HG03175 (cell line): ENCODE data around the gene KCNMB4.
"Not testable (repeated sequence)": the region's sequence is repeated elsewhere in the genome, so short reads cannot be mapped to it uniquely, and the experiment has no call there.

Experiments used
- ATAC-seq: cut with Tn5 transposase; IDR thresholded peaks from one replicate; pipeline ENCODE4 v1.9.1; 2021; ENCODE audit warnings: mild to moderate bottlenecking, moderate library complexity; ENCODE audit not compliant: unreplicated experiment

Gene KCNMB4

DNA sequence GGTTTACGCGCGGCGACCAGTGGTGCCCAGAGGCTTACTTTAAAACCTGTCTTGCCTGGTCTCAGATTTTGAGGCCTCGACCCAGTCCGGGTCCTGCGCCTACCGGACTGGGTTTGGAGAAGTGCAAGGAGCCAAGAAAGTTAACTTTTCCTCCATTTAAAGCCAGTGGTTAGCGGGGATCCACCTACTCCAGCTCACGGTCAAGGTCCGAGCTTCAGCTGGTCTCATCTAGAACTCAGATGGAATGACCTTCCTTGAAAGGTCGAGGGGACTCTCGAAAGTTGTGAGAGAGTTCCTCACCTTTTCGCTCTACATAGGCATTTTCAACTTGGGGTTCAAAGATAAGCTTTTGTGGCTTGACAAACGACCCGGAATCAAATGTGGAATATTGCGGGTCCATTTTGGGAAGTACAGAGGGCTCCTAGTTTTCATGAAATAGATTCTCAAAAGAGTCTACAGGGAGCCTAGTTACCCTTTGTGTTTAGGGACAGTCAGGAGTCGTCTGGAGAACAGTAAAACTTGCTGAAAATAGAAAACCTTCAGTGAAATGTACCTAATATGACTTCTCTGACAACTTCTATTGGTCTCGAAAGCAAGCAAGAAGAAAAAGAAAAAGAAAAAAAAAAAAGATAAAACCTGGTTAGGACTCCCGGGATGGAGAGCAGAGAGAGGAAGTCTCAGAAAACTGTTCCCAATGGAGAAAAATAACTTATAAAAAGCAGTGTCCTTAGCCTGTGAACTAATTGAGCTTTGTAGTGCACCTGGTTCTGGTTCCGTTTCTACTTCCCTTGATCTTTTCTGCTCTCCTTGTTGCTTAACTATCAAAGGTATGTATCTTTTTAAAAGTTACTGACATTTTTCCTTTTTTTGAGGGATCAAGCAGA is 1.4 kb downstream of the KCNMB4 start:
- no peak for ATAC-seq

DNA sequence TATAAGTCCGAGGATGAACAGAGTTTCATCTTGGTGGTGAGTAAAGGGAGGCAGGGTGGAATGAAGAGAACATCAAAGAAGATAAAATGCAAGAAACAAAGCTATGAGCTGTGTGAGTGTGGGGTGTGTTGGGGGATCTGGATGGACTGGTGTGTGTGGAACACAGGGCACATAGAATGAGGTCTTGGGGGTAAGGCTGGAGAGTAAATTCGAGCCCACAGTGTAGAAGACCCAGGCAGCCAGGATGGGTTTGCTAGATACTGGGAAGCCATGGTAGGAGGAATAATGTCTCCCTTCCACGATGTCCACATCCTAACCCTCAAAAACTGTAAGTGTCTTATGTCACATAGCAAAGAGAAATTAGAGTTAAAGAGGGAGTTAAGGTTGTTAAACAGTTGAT is 6.8 kb downstream of the KCNMB4 start:
- no peak for ATAC-seq

DNA sequence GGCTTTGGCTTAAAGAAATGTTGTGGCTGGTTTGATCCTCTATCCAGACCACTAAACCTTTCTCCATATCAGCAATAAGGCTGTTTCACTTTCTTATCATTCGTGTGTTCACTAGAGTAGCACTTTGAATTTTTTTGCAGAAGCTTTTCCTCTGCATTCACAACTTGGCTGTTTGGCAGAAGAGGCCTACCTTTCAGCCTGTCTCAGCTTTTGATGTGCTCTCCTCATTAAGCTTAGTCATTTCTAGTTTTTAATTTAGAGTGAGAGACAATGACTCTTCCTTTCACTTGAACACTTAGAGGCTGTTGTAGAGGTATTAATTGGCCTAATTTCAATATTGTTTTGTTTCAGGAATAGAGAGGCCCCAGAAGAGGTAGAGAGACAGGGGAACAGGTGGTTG is 13.8 kb downstream of the KCNMB4 start:
- ATAC-seq = no peak

DNA sequence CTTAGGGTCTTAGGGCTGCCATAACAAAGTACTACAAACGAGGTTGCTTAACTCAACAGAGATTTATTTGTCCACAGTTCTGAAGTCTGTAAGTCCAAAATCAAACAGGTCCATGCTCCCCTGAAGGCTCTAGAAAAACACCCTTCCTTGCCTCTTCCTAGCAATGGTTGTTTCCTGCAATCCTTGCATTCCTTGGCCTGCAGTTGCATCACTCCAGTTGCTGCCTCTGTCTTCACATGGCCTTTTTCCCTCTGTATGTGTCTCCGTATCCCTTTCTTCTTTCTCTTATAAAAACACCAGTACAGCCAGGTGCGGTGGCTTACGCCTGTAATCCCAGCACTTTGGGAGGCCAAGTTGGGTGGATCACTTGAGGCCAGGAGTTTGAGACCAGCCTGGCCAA is 17.4 kb downstream of the KCNMB4 start:
- no peak for ATAC-seq

GRCh38 chr12:70383886-70384285 is 17.8 kb downstream of the KCNMB4 start:
- ATAC-seq = no peak

DNA sequence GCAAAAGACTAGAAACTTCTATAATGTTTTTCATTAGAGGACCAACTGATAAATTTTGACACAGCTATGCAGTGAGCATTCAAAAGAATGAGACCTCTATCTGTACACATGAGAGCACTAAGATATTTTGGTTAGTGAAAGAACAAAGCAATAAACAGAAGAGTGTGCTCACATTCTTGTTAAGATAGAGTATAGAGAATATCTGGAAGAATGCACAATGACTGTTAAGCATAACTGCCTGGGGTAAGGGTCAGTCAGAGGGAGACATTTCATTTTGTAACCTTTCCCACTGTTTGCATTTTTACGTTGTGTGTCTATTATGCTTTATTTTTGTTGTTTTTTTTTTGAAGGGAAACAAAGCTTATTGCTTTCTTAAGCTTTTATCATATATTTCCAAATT is 20.7 kb downstream of the KCNMB4 start:
- no peak for ATAC-seq

GRCh38 chr12:70389678-70390077 is 23.6 kb downstream of the KCNMB4 start:
- no peak for ATAC-seq

GRCh38 chr12:70392631-70393030 is 26.5 kb downstream of the KCNMB4 start:
- ATAC-seq = not testable (repeated sequence)

DNA sequence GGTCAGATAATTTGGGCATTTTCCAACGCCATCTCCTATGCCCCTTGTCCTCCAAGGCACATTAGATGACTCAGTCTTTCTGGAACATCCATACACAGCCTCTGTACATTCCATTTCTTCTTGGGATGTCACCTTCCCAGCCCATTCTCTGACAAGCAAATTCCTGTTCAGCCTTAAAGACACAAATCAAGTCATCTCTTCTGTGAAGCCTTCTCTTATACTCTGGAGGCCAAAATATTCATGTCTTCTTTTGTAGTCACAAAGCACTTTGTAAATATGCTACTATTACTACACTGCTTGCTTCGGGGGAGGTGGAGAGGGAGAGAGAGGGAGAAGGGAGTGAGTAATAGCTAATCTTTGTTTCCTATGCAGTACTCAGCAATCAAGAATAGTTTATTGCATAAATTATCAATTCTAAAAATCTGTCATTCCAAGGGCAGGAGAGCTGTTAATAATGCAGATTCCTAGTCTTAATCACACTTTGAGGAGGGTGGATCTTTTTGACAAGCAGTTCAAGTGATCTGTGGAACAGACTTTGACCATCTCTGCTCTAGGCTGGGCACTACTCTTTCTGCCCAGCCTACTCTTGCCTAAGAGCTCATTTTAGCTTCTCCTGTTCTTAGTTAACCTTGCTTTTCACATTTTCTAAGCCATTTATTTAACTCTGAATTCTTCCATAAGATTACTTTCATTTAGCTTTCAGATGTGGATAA is 27.9 kb downstream of the KCNMB4 start:
- ATAC-seq = no peak

- no peak for ATAC-seq
Observed at GRCh38 chr12:70398002-70398401, 31.9 kb downstream of the KCNMB4 start.

- ATAC-seq = no peak
Observed at GRCh38 chr12:70398862-70399261, 32.8 kb downstream of the KCNMB4 start.

- no peak for ATAC-seq
Observed at GRCh38 chr12:70399311-70399710, 33.2 kb downstream of the KCNMB4 start.

- ATAC-seq = no peak
Observed at GRCh38 chr12:70400124-70400523, 34.0 kb downstream of the KCNMB4 start.

GRCh38 chr12:70402597-70402996 is 36.5 kb downstream of the KCNMB4 start:
- ATAC-seq = no peak

- no peak for ATAC-seq
Observed at GRCh38 chr12:70403826-70404225, 37.7 kb downstream of the KCNMB4 start.

DNA sequence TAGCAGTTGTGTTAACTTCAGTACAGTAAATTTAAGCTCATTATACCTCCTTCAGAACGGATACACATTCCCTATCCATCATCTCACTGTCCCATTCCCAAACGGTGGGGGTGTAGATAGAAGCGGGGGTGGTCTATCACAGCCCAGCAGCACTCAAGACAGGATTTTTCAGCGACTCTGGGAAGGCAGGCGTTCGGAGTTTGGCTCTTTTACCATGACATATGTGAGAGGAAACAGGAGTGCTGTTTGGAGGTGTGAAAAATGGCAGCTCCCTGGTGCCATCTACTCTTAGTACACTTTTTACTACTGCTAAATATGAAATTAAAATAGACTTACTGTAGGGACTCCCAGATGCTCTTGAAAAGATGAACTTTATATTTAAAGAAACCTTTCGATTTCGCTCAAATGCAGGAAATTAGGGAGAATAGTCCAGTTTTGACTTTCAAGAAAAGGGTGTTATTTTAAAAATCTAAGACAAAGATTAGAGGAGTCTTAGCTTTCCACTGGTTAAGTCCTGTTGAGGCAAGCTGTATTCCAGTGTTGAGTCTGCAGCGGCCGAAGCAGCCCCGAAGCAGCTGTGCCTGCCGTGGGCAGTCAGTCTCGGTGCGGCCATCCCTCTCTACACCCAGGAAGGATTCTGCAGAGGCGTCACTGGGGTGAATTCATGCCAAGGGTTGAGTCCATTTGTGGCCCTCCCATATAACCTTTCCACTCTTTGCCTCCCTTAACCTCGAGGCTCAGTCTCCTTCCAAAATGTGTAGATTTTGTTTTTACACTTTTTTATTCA is 42.1 kb downstream of the KCNMB4 start:
- ATAC-seq = no peak

- peak; percentile 80 for ATAC-seq
Observed at GRCh38 chr12:70415987-70416386, 49.9 kb downstream of the KCNMB4 start.

DNA sequence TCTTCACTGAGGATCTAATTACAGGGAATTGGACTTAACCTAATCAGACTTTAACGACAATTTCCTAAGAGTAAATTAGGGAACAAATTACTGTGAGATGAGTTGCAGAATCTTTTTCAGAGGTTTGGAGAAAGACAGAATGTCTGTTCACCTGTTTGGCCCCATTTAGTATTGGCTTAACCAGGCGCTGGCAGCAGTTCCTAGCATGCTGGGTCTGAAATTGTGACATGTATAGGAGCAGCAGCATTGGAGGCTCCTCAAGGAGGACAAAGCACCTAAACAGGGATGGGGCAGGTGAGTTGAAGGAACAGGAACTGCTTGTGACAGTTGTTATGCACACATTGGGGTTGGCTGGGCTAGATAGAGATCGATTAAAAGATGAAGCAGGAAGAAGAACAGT is 51.0 kb downstream of the KCNMB4 start:
- no peak for ATAC-seq

GRCh38 chr12:70418101-70418500 is 52.0 kb downstream of the KCNMB4 start:
- ATAC-seq = no peak

- no peak for ATAC-seq
Observed at GRCh38 chr12:70422631-70423030, 56.5 kb downstream of the KCNMB4 start.

- no peak for ATAC-seq
Observed at GRCh38 chr12:70426620-70427019, 60.5 kb downstream of the KCNMB4 start.
